Breast epithelium (tissue), 4 donors: ENCODE data around the gene RALGDS. TPM values are rescaled to one million over a fixed set of nuclear protein-coding genes. Genes with fewer than 3 reads are reported as not detected.
A peak's percentile ranks its signal among the peaks of the same experiment; 100 is the strongest.

Source experiments
- DNase-seq, 2 donors: peaks; one replicate each; pipeline ENCODE4 v3.0.0-alpha.2; 2019; ENCODE audit warnings: low spot score in 2 of 2
- H3K27ac ChIP-seq, 2 donors: fragments of 200-600 bp; sonication (generic) in 1 of 2; one replicate each; pipeline ENCODE4 v1.5.1; 2016 to 2019; ENCODE audit warnings: mild to moderate bottlenecking in 1 of 2
- H3K27me3 ChIP-seq, 2 donors: fragments of 200-600 bp; sonication (generic) in 1 of 2; one replicate each; pipeline versions ENCODE4 v1.5.1 to v1.6.0; 2017 to 2019; ENCODE audit warnings: control low read depth in 1 of 2, mild to moderate bottlenecking in 1 of 2
- H3K36me3 ChIP-seq: fragments of 200-600 bp; one replicate; pipeline ENCODE4 v1.5.1; 2019
- H3K4me1 ChIP-seq, 2 donors: fragments of 200-600 bp; sonication (generic); one replicate each; pipeline ENCODE4 v1.5.1; 2016 to 2019; ENCODE audit warnings: control low read depth in 1 of 2
- H3K4me3 ChIP-seq, 3 donors: fragments of 200-600 bp; sonication (generic); 1 replicate in 2 of 3; 2 replicates in 1 of 3; pipeline ENCODE4 v1.5.1; 2016 to 2019; ENCODE audit warnings: mild to moderate bottlenecking in 3 of 3, moderate library complexity in 2 of 3
- H3K9me3 ChIP-seq, 2 donors: fragments of 200-600 bp; sonication (generic) in 1 of 2; one replicate each; pipeline ENCODE4 v1.5.1; 2016 to 2019; ENCODE audit warnings: control low read depth in 1 of 2
- CTCF ChIP-seq, 3 donors: fragments of 450-650 bp; IDR thresholded peaks; one replicate each; pipeline ENCODE4 v1.5.1; 2016 to 2017; ENCODE audit warnings: antibody characterized with exemption in 3 of 3, mild to moderate bottlenecking in 3 of 3, moderate library complexity in 3 of 3
- POLR2A ChIP-seq: fragments of 450-650 bp; IDR thresholded peaks from one replicate; pipeline ENCODE4 v1.6.1; 2016; ENCODE audit warnings: antibody characterized with exemption, mild to moderate bottlenecking, moderate library complexity
- POLR2AphosphoS5 ChIP-seq, 3 donors: sonication (generic); formaldehyde crosslinking; IDR thresholded peaks; one replicate each; pipeline ENCODE4 v1.6.1; 2017; ENCODE audit warnings: antibody characterized with exemption in 3 of 3
- intact Hi-C: fragments of 100-400 bp; cut with DNase I; formaldehyde crosslinking; loops from one replicate; pipeline ENCODE4 v1.15.1; 2023; ENCODE audit warnings: low total_unique reads
- total RNA-seq, 3 donors: library from RNA; depleted of rRNA; stranded (reverse); fragments of >200 nt; gene quantifications; one replicate each; pipeline ENCODE4 v1.1.0, GENCODE V29; 2016

The RALGDS gene
- total RNA-seq, 3 donors from 2014 or later: 52.0 to 94.1 (median 79.3) TPM

- H3K9me3 ChIP-seq: no peaks in the 10 kb centered on the region
- no peaks in the 10 kb centered on the region for H3K36me3 ChIP-seq
- no peak overlapping the region for H3K4me3 ChIP-seq
- peaks cover 13 to 53% of the 10 kb centered on the region in 2 donors for H3K4me1 ChIP-seq
- TF ChIP-seq POLR2A (no peak), CTCF (IDR thresholded peaks at IDR 0.05) (no peak), POLR2AphosphoS5 (IDR thresholded peaks at IDR 0.05) (no peak)
- H3K27me3 ChIP-seq: no peaks in the 10 kb centered on the region
- intact Hi-C loops: no loop called here
- DNase-seq: peak; percentile 70 to 81
- H3K27ac ChIP-seq: peak overlapping the region; percentile 41 to 99
Observed at GRCh38 chr9:133141833-133142595, 21.0 kb upstream of the RALGDS start.

GRCh38 chr9:133140606-133141005, 19.6 kb upstream of the RALGDS start:
- intact Hi-C loops: no loop called here
- DNase-seq: no peak
- Histone ChIP-seq H3K9me3 (no peaks in the 10 kb centered on the region), H3K4me3 (no peak overlapping the region), H3K4me1 (peaks cover 17 to 60% of the 10 kb centered on the region in 2 donors), H3K27ac (peak overlapping the region in 1 of 2 donors; percentile 99), H3K36me3 (no peaks in the 10 kb centered on the region), H3K27me3 (no peaks in the 10 kb centered on the region)
- TF ChIP-seq POLR2A (no peak), CTCF (IDR thresholded peaks at IDR 0.05) (no peak), POLR2AphosphoS5 (IDR thresholded peaks at IDR 0.05) (no peak)

GRCh38 chr9:133140174-133140505, 19.1 kb upstream of the RALGDS start:
- Histone ChIP-seq H3K4me3 (no peak overlapping the region), H3K4me1 (peaks cover 20 to 63% of the 10 kb centered on the region in 2 donors), H3K9me3 (no peaks in the 10 kb centered on the region), H3K27ac (peak overlapping the region; percentile 99), H3K27me3 (no peaks in the 10 kb centered on the region), H3K36me3 (no peaks in the 10 kb centered on the region)
- intact Hi-C loops: no loop called here
- TF ChIP-seq POLR2AphosphoS5 (IDR thresholded peaks at IDR 0.05) (no peak), CTCF (IDR thresholded peaks at IDR 0.05) (no peak), POLR2A (no peak)
- no peak for DNase-seq

- Histone ChIP-seq H3K36me3 (no peaks in the 10 kb centered on the region), H3K4me1 (peaks cover 27 to 63% of the 10 kb centered on the region in 2 donors), H3K4me3 (no peak overlapping the region), H3K27me3 (no peaks in the 10 kb centered on the region), H3K9me3 (no peaks in the 10 kb centered on the region), H3K27ac (peak overlapping the region; percentile 99)
- no peak for DNase-seq
- intact Hi-C loops: no loop called here
- TF ChIP-seq POLR2A (no peak), CTCF (IDR thresholded peaks at IDR 0.05) (no peak), POLR2AphosphoS5 (IDR thresholded peaks at IDR 0.05) (no peak)
Observed at GRCh38 chr9:133139246-133140173, 18.5 kb upstream of the RALGDS start.
